Activated CD4-positive, alpha-beta T cell treated with anti-CD3 and anti-CD28 coated beads for 36 hours (primary cell): Measurements from ENCODE around the gene UST. TPM values are rescaled to one million over a fixed set of nuclear protein-coding genes. Genes with fewer than 3 reads are reported as not detected.
"Not testable (repeated sequence)": the region's sequence is repeated elsewhere in the genome, so short reads cannot be mapped to it uniquely, and the experiment has no call there.

Experiments used
- ATAC-seq: fragments of 200-7000 bp; cut with Tn5 transposase; one replicate; pipeline ENCODE4 v1.10.0; 2021; ENCODE audit warnings: mild to moderate bottlenecking, moderate library complexity
- CTCF ChIA-PET: fragments of 350-600 bp; sonication (Branson Sonifier 250); formaldehyde crosslinking; loops from one replicate; lab custom pipeline; 2021; ENCODE audit warnings: antibody characterized with exemption; lab: Charles Lee
- POLR2A ChIA-PET: fragments of 350-600 bp; sonication (Branson Sonifier 250); formaldehyde crosslinking; loops from one replicate; lab custom pipeline; 2021; ENCODE audit warnings: antibody characterized with exemption, inconsistent platforms; lab: Charles Lee
- DNase-seq: peaks from one replicate; pipeline ENCODE4 v3.0.0-alpha.2; 2020
- H3K27ac Mint-ChIP-seq: one replicate; pipeline ENCODE4 v1.8.0; 2021; ENCODE audit warnings: mixed read lengths
- H3K27me3 Mint-ChIP-seq: one replicate; pipeline ENCODE4 v1.8.0; 2021; ENCODE audit warnings: mixed read lengths
- H3K36me3 Mint-ChIP-seq: one replicate; pipeline ENCODE4 v1.8.0; 2021; ENCODE audit warnings: low read depth, mixed read lengths
- H3K4me1 Mint-ChIP-seq: one replicate; pipeline ENCODE4 v1.8.0; 2021; ENCODE audit warnings: mixed read lengths
- H3K4me3 Mint-ChIP-seq: one replicate; pipeline ENCODE4 v1.8.0; 2021; ENCODE audit warnings: mild to moderate bottlenecking, moderate library complexity, mixed read lengths
- H3K9me3 Mint-ChIP-seq: one replicate; pipeline ENCODE4 v1.8.0; 2021; ENCODE audit warnings: low read depth, mixed read lengths
- intact Hi-C, 2 experiments: fragments of 100-400 bp; cut with DNase I in 1 of 2; cut with micrococcal nuclease in 1 of 2; formaldehyde crosslinking; loops; one replicate each; pipeline versions ENCODE4 v1.14.2 to v1.15.1; 2022 to 2024; cut with DNase I, micrococcal nuclease
- total RNA-seq, 2 experiments: library from RNA; stranded (reverse); gene quantifications; one replicate each; pipeline ENCODE4 v1.2.3, GENCODE V29; 2021

The UST gene
- total RNA-seq, 2 experiments from 2014 or later = 2.2 to 2.8 TPM

- no peaks in the 10 kb centered on the region for H3K9me3 Mint-ChIP-seq
- H3K27ac Mint-ChIP-seq = no peak overlapping the region
- POLR2A ChIA-PET = no interaction called here
- no peak overlapping the region for H3K4me3 Mint-ChIP-seq
- no peaks in the 10 kb centered on the region for H3K36me3 Mint-ChIP-seq
- ATAC-seq (no peak), DNase-seq (no peak)
- CTCF ChIA-PET = no interaction called here
- intact Hi-C loops = no loop called here
- no peaks in the 10 kb centered on the region for H3K27me3 Mint-ChIP-seq
- H3K4me1 Mint-ChIP-seq = no peaks in the 10 kb centered on the region
Measured at GRCh38 chr6:148905901-148906300, 159.1 kb downstream of the UST start.

- Mint-ChIP-seq H3K36me3 (no peaks in the 10 kb centered on the region), H3K9me3 (no peaks in the 10 kb centered on the region), H3K4me1 (no peaks in the 10 kb centered on the region), H3K4me3 (no peak overlapping the region), H3K27ac (no peak overlapping the region), H3K27me3 (no peaks in the 10 kb centered on the region)
- ChIA-PET CTCF (no interaction called here), POLR2A (no interaction called here)
- ATAC-seq = no peak
- intact Hi-C loops = no loop called here
- DNase-seq = no peak
Measured at GRCh38 chr6:148906386-148906785, 159.6 kb downstream of the UST start.

DNA sequence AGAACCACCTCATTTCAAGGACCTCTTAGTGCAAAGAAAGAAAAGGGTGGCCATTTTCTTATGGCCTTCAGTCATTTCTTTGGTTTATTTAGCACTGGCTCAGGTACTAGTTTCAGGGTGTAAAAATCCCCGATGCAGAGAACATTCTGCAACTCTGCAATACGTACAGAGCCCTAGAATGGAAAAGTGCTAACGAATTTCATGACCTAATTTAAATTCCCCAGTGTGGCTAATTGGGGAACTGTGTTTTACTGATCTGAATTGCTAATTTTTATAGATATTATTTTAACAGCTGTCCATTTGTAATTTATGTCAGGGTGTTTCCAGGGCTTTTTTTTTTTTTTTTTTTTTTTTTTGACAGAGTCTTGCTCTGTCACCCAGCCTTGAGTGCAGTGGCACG is 160.7 kb downstream of the UST start:
- Mint-ChIP-seq H3K9me3 (no peaks in the 10 kb centered on the region), H3K27me3 (no peaks in the 10 kb centered on the region), H3K4me1 (no peaks in the 10 kb centered on the region), H3K27ac (no peak overlapping the region), H3K36me3 (no peaks in the 10 kb centered on the region), H3K4me3 (no peak overlapping the region)
- DNase-seq = no peak
- no peak for ATAC-seq
- ChIA-PET CTCF (interaction anchor here (0.6 kb wide), 1 partner anchor 525 kb away, joined by 3 read pairs; no protein-coding TSS in a partner anchor), POLR2A (no interaction called here)
- intact Hi-C loops = no loop called here

- H3K4me3 Mint-ChIP-seq = no peak overlapping the region
- CTCF ChIA-PET = no interaction called here
- H3K27ac Mint-ChIP-seq = no peak overlapping the region
- POLR2A ChIA-PET = no interaction called here
- peaks cover 2% of the 10 kb centered on the region for H3K4me1 Mint-ChIP-seq
- DNase-seq = no peak
- no peak for ATAC-seq
- intact Hi-C loops = no loop called here
- H3K27me3 Mint-ChIP-seq = no peaks in the 10 kb centered on the region
- H3K9me3 Mint-ChIP-seq = no peaks in the 10 kb centered on the region
- H3K36me3 Mint-ChIP-seq = no peaks in the 10 kb centered on the region
Measured at GRCh38 chr6:148912252-148912651, 165.4 kb downstream of the UST start.

DNA sequence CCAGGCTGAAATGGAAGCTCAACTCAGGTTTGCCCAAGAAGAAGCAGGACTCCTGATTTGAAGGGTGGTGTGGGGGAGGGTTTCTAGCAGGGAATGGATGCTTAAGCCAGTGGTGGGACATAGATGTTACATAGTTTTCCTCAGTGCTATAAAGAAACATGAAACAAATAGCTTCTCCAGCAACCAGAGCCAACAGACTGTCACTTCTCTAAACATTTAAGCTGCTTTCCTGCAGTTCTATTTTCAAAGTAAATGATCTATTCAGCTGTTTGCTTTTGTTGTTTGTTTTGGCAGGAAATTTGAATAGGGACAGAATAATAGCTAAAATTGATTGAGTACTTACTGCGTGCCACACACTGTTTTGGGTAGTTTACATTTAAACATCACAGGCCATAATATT is 169.0 kb downstream of the UST start:
- peaks cover 5% of the 10 kb centered on the region for H3K9me3 Mint-ChIP-seq
- H3K4me1 Mint-ChIP-seq = peaks cover 2% of the 10 kb centered on the region
- H3K36me3 Mint-ChIP-seq = peaks cover 5% of the 10 kb centered on the region
- no peak overlapping the region for H3K4me3 Mint-ChIP-seq
- intact Hi-C loops = no loop called here
- H3K27me3 Mint-ChIP-seq = no peaks in the 10 kb centered on the region
- no peak overlapping the region for H3K27ac Mint-ChIP-seq
- POLR2A ChIA-PET = no interaction called here
- no peak for DNase-seq
- no peak for ATAC-seq
- CTCF ChIA-PET = no interaction called here

GRCh38 chr6:148916485-148916884 is 169.7 kb downstream of the UST start:
- peak; percentile 18 for DNase-seq
- H3K4me1 Mint-ChIP-seq, H3K4me3 Mint-ChIP-seq, intact Hi-C loops, POLR2A ChIA-PET, H3K9me3 Mint-ChIP-seq, H3K27ac Mint-ChIP-seq, H3K27me3 Mint-ChIP-seq, H3K36me3 Mint-ChIP-seq: not testable (repeated sequence)
- ATAC-seq = peak; percentile 26
- CTCF ChIA-PET = interaction anchor here (2.1 kb wide), 1 partner anchor 12 kb away, joined by 7 read pairs; no protein-coding TSS in a partner anchor

DNA sequence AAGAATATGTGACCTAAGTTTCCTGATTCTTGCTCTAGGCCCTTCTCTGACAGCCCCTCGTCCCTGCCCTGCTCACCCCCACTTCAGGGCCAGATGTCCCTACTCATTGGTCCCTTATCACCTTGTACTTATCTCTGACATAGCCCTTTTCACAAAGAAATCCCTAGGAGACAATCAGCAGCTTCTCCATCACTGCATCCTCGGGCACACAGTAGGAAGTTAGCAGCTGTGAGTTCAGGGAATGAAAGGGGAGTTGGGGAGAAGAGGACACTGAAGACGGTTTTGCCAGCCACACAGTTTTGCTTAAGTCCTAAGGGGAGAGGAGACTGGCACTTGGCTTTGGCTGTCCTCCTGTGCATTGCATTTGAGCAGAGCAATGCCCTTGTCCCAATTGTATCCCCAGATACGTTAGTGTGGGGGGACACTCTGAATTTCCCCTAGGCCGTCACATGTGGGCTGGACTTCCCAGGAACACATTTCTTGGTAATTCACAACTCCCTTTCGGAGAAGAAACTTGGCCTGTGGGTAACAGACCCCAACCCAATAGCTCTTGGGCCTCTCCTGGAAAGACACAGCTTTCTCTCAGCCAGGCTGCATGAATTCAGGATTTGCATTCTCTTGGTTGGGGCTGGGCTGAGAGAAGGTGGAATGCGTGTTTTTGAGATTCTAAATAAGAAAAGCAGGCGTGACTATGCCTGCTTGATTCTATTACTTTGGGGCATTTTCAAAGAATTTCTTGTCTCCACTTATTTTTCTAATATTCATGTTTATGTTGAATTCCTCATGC is 177.6 kb downstream of the UST start:
- H3K27ac Mint-ChIP-seq = no peak overlapping the region
- CTCF ChIA-PET = no interaction called here
- ATAC-seq (no peak), DNase-seq (no peak)
- POLR2A ChIA-PET = no interaction called here
- no peaks in the 10 kb centered on the region for H3K4me1 Mint-ChIP-seq
- no peaks in the 10 kb centered on the region for H3K9me3 Mint-ChIP-seq
- intact Hi-C loops = no loop called here
- no peaks in the 10 kb centered on the region for H3K27me3 Mint-ChIP-seq
- no peaks in the 10 kb centered on the region for H3K36me3 Mint-ChIP-seq
- no peak overlapping the region for H3K4me3 Mint-ChIP-seq

GRCh38 chr6:148925701-148926100 is 178.9 kb downstream of the UST start:
- Mint-ChIP-seq H3K9me3 (no peaks in the 10 kb centered on the region), H3K27ac (no peak overlapping the region), H3K36me3 (no peaks in the 10 kb centered on the region), H3K27me3 (no peaks in the 10 kb centered on the region), H3K4me3 (no peak overlapping the region), H3K4me1 (no peaks in the 10 kb centered on the region)
- DNase-seq (no peak), ATAC-seq (no peak)
- intact Hi-C loops = no loop called here
- ChIA-PET POLR2A (no interaction called here), CTCF (no interaction called here)

DNA sequence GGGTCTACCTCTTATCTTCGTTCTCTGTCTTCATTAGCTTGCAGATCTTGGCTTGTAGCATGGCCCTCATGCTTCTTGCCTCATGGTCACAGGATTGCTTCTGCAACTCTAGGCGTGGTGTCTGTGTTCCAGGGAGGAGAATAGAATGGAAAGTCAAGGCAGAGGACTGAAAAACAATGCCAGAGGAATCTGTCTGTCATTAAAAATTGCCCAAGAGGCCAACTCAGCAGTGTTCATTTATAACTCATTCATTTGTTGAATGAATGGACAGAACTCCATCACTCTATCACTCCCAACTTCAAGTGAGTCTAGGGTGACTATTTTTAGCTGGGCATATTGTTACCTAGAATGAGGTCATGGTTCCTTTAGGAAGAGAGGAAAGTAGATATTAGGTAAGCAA is 179.6 kb downstream of the UST start:
- H3K4me1 Mint-ChIP-seq = no peaks in the 10 kb centered on the region
- POLR2A ChIA-PET = no interaction called here
- no peaks in the 10 kb centered on the region for H3K27me3 Mint-ChIP-seq
- ATAC-seq = no peak
- DNase-seq = no peak
- CTCF ChIA-PET = no interaction called here
- no peak overlapping the region for H3K4me3 Mint-ChIP-seq
- H3K9me3 Mint-ChIP-seq = no peaks in the 10 kb centered on the region
- intact Hi-C loops = no loop called here
- no peaks in the 10 kb centered on the region for H3K36me3 Mint-ChIP-seq
- H3K27ac Mint-ChIP-seq = no peak overlapping the region

GRCh38 chr6:148927586-148927985 is 180.8 kb downstream of the UST start:
- Mint-ChIP-seq H3K36me3 (no peaks in the 10 kb centered on the region), H3K27ac (no peak overlapping the region), H3K27me3 (no peaks in the 10 kb centered on the region), H3K4me3 (no peak overlapping the region), H3K4me1 (no peaks in the 10 kb centered on the region), H3K9me3 (no peaks in the 10 kb centered on the region)
- ATAC-seq (no peak), DNase-seq (no peak)
- ChIA-PET CTCF (interaction anchor here (0.7 to 1.5 kb wide), 3 partner anchors 10 to 350 kb away, joined by 3 to 7 read pairs (median 3); no protein-coding TSS in a partner anchor), POLR2A (no interaction called here)
- intact Hi-C loops = no loop called here

GRCh38 chr6:148928811-148929210 is 182.0 kb downstream of the UST start:
- intact Hi-C loops = no loop called here
- DNase-seq (no peak), ATAC-seq (no peak)
- ChIA-PET CTCF (interaction anchor here (1.5 kb wide), 1 partner anchor 11 kb away, joined by 7 read pairs; no protein-coding TSS in a partner anchor), POLR2A (no interaction called here)
- H3K9me3 Mint-ChIP-seq = no peaks in the 10 kb centered on the region
- no peak overlapping the region for H3K4me3 Mint-ChIP-seq
- no peaks in the 10 kb centered on the region for H3K27me3 Mint-ChIP-seq
- no peak overlapping the region for H3K27ac Mint-ChIP-seq
- no peaks in the 10 kb centered on the region for H3K36me3 Mint-ChIP-seq
- no peaks in the 10 kb centered on the region for H3K4me1 Mint-ChIP-seq

- ChIA-PET CTCF (interaction anchor here (0.6 kb wide), 1 partner anchor 355 kb away, joined by 3 read pairs; no protein-coding TSS in a partner anchor), POLR2A (interaction anchor here (0.6 kb wide), 1 partner anchor 55 kb away, joined by 5 read pairs; no protein-coding TSS in a partner anchor)
- no peak overlapping the region for H3K4me3 Mint-ChIP-seq
- H3K4me1 Mint-ChIP-seq = no peaks in the 10 kb centered on the region
- H3K36me3 Mint-ChIP-seq = no peaks in the 10 kb centered on the region
- H3K27ac Mint-ChIP-seq = no peak overlapping the region
- ATAC-seq (no peak), DNase-seq (no peak)
- intact Hi-C loops = no loop called here
- H3K9me3 Mint-ChIP-seq = no peaks in the 10 kb centered on the region
- no peaks in the 10 kb centered on the region for H3K27me3 Mint-ChIP-seq
Measured at GRCh38 chr6:148932208-148932607, 185.4 kb downstream of the UST start.
